ENCODE results near the gene TYMS.

Gene TYMS

DNA sequence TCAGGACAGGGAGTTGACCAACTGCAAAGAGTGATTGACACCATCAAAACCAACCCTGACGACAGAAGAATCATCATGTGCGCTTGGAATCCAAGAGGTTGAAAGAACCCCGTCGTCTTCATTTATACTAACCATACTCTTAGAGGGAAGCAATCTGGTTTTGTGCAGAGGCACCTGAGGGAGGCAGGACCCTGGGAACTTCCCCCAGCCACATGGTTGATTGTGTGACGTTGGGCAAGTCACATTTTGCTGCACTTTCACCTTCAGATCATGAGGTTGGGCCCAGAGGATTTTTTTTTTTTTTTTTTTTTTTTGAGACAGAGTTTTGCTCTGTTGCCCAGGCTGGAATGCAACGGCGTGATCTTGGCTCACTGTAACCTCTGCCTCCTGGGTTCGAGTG, 11.6 kb downstream of the TYMS start:
- Histone ChIP-seq H3K27me3 (ENCODE audit: control insufficient read depth, insufficient read depth, low read length) (no peaks in the 10 kb centered on the region), H3K4me1 (ENCODE audit: control insufficient read depth, insufficient read depth, low read length) (no peaks in the 10 kb centered on the region), H3K36me3 (ENCODE audit: control insufficient read depth, insufficient read depth, low read length) (peaks cover 23% of the 10 kb centered on the region), H3K9ac (ENCODE audit: low read depth, low read length) (no peak overlapping the region), H3K9me3 (ENCODE audit: control insufficient read depth, insufficient read depth, low read length) (no peaks in the 10 kb centered on the region), H3K4me3 (ENCODE audit: low read depth, low read length) (no peak overlapping the region)

GRCh38 chr18:670522-670921, 13.1 kb downstream of the TYMS start:
- H3K4me1 ChIP-seq (ENCODE audit: control insufficient read depth, insufficient read depth, low read length): no peaks in the 10 kb centered on the region
- H3K27me3 ChIP-seq (ENCODE audit: control insufficient read depth, insufficient read depth, low read length): no peaks in the 10 kb centered on the region
- peaks cover 23% of the 10 kb centered on the region for H3K36me3 ChIP-seq (ENCODE audit: control insufficient read depth, insufficient read depth, low read length)
- no peaks in the 10 kb centered on the region for H3K9me3 ChIP-seq (ENCODE audit: control insufficient read depth, insufficient read depth, low read length)
- H3K9ac ChIP-seq (ENCODE audit: low read depth, low read length): no peak overlapping the region
- H3K4me3 ChIP-seq (ENCODE audit: low read depth, low read length): no peak overlapping the region

DNA sequence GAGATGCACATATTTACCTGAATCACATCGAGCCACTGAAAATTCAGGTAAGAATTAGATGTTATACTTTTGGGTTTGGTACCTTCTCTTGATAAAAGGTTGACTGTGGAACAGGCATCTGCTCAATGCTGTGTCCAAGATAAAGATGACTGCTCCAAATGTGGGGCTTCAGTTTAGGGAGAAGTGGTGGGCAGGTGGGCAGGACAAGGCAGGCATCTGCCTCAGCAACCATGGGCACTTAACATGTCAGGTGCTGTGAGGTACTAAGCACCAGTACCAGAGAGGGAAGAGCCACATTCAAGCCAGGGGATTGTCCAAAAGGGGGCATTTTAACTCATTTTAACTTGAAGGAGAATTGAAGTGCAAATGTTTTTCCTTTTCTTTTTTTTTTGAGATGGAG, 14.0 kb downstream of the TYMS start:
- Histone ChIP-seq H3K27me3 (ENCODE audit: control insufficient read depth, insufficient read depth, low read length) (no peaks in the 10 kb centered on the region), H3K4me3 (ENCODE audit: low read depth, low read length) (no peak overlapping the region), H3K4me1 (ENCODE audit: control insufficient read depth, insufficient read depth, low read length) (no peaks in the 10 kb centered on the region), H3K9ac (ENCODE audit: low read depth, low read length) (no peak overlapping the region), H3K36me3 (ENCODE audit: control insufficient read depth, insufficient read depth, low read length) (peaks cover 27% of the 10 kb centered on the region), H3K9me3 (ENCODE audit: control insufficient read depth, insufficient read depth, low read length) (no peaks in the 10 kb centered on the region)

DNA sequence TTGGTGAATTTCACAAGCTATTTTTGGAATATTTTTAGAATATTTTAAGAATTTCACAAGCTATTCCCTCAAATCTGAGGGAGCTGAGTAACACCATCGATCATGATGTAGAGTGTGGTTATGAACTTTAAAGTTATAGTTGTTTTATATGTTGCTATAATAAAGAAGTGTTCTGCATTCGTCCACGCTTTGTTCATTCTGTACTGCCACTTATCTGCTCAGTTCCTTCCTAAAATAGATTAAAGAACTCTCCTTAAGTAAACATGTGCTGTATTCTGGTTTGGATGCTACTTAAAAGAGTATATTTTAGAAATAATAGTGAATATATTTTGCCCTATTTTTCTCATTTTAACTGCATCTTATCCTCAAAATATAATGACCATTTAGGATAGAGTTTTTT, 15.9 kb downstream of the TYMS start:
- Histone ChIP-seq H3K36me3 (ENCODE audit: control insufficient read depth, insufficient read depth, low read length) (peaks cover 27% of the 10 kb centered on the region), H3K4me1 (ENCODE audit: control insufficient read depth, insufficient read depth, low read length) (no peaks in the 10 kb centered on the region), H3K4me3 (ENCODE audit: low read depth, low read length) (no peak overlapping the region), H3K27me3 (ENCODE audit: control insufficient read depth, insufficient read depth, low read length) (no peaks in the 10 kb centered on the region), H3K9me3 (ENCODE audit: control insufficient read depth, insufficient read depth, low read length) (no peaks in the 10 kb centered on the region), H3K9ac (ENCODE audit: low read depth, low read length) (no peak overlapping the region)

- H3K9ac ChIP-seq (ENCODE audit: low read depth, low read length): no peak overlapping the region
- H3K9me3 ChIP-seq (ENCODE audit: control insufficient read depth, insufficient read depth, low read length): no peaks in the 10 kb centered on the region
- H3K36me3 ChIP-seq (ENCODE audit: control insufficient read depth, insufficient read depth, low read length): peaks cover 23% of the 10 kb centered on the region
Measured at GRCh38 chr18:673769-674168, 16.3 kb downstream of the TYMS start.

DNA sequence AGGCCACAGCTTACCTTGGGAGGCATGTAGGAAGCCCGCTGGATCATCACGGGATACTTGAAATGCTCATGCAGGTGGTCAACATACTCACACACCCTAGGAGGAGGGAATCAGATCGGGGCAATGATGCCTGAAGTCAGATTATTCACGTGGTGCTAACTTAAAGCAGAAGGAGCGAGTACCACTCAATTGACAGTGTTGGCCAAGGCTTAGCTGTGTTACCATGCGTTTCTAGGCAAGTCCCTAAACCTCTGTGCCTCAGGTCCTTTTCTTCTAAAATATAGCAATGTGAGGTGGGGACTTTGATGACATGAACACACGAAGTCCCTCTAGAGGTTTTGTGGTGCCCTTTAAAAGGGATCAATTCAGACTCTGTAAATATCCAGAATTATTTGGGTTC, 17.9 kb downstream of the TYMS start:
- no peak overlapping the region for H3K9ac ChIP-seq (ENCODE audit: low read depth, low read length)
- H3K36me3 ChIP-seq (ENCODE audit: control insufficient read depth, insufficient read depth, low read length): peaks cover 15% of the 10 kb centered on the region
- H3K4me3 ChIP-seq (ENCODE audit: low read depth, low read length): no peak overlapping the region
- no peaks in the 10 kb centered on the region for H3K9me3 ChIP-seq (ENCODE audit: control insufficient read depth, insufficient read depth, low read length)
- no peaks in the 10 kb centered on the region for H3K27me3 ChIP-seq (ENCODE audit: control insufficient read depth, insufficient read depth, low read length)
- no peaks in the 10 kb centered on the region for H3K4me1 ChIP-seq (ENCODE audit: control insufficient read depth, insufficient read depth, low read length)

More at GRCh38 chr18:673769-674168, 16.3 kb downstream of the TYMS start:
- Histone ChIP-seq H3K4me1 (ENCODE audit: control insufficient read depth, insufficient read depth, low read length) (no peaks in the 10 kb centered on the region), H3K27me3 (ENCODE audit: control insufficient read depth, insufficient read depth, low read length) (no peaks in the 10 kb centered on the region), H3K4me3 (ENCODE audit: low read depth, low read length) (no peak overlapping the region)

- H3K36me3 ChIP-seq (ENCODE audit: control insufficient read depth, insufficient read depth, low read length): peaks cover 9% of the 10 kb centered on the region
- no peaks in the 10 kb centered on the region for H3K27me3 ChIP-seq (ENCODE audit: control insufficient read depth, insufficient read depth, low read length)
- H3K9me3 ChIP-seq (ENCODE audit: control insufficient read depth, insufficient read depth, low read length): no peaks in the 10 kb centered on the region
- no peak overlapping the region for H3K9ac ChIP-seq (ENCODE audit: low read depth, low read length)
- no peaks in the 10 kb centered on the region for H3K4me1 ChIP-seq (ENCODE audit: control insufficient read depth, insufficient read depth, low read length)
- no peak overlapping the region for H3K4me3 ChIP-seq (ENCODE audit: low read depth, low read length)
Measured at GRCh38 chr18:676069-676468, 18.6 kb downstream of the TYMS start.

DNA sequence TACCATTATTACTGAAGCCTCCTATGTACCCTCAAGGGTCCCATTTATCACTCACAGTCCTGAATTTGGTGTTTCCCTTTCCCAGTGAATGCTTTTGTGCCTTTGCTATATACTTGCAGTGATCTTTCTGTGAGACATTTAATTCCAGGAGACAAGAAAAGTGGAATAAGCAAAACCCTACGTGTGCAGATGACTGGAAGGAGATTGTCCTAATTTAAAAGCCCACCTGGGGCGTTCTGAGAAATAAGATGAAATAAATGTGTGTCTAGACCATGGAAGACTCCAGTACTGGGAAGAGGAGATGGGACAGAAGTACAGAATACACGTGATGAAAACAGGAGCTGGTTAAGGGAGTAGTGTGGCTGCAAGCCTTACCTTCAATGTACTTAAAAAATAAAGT, 19.3 kb downstream of the TYMS start:
- no peaks in the 10 kb centered on the region for H3K4me1 ChIP-seq (ENCODE audit: control insufficient read depth, insufficient read depth, low read length)
- no peaks in the 10 kb centered on the region for H3K9me3 ChIP-seq (ENCODE audit: control insufficient read depth, insufficient read depth, low read length)
- no peaks in the 10 kb centered on the region for H3K27me3 ChIP-seq (ENCODE audit: control insufficient read depth, insufficient read depth, low read length)
- no peak overlapping the region for H3K9ac ChIP-seq (ENCODE audit: low read depth, low read length)
- no peak overlapping the region for H3K4me3 ChIP-seq (ENCODE audit: low read depth, low read length)
- peaks cover 4% of the 10 kb centered on the region for H3K36me3 ChIP-seq (ENCODE audit: control insufficient read depth, insufficient read depth, low read length)

- no peak overlapping the region for H3K9ac ChIP-seq (ENCODE audit: low read depth, low read length)
- peaks cover 4% of the 10 kb centered on the region for H3K36me3 ChIP-seq (ENCODE audit: control insufficient read depth, insufficient read depth, low read length)
- no peak overlapping the region for H3K4me3 ChIP-seq (ENCODE audit: low read depth, low read length)
Measured at GRCh38 chr18:677145-677544, 19.7 kb downstream of the TYMS start.

GRCh38 chr18:677951-678381, 20.5 kb downstream of the TYMS start:
- Histone ChIP-seq H3K4me1 (ENCODE audit: control insufficient read depth, insufficient read depth, low read length) (no peaks in the 10 kb centered on the region), H3K9me3 (ENCODE audit: control insufficient read depth, insufficient read depth, low read length) (no peaks in the 10 kb centered on the region), H3K4me3 (ENCODE audit: low read depth, low read length) (no peak overlapping the region), H3K36me3 (ENCODE audit: control insufficient read depth, insufficient read depth, low read length) (peaks cover 4% of the 10 kb centered on the region), H3K9ac (ENCODE audit: low read depth, low read length) (no peak overlapping the region), H3K27me3 (ENCODE audit: control insufficient read depth, insufficient read depth, low read length) (no peaks in the 10 kb centered on the region)

More at GRCh38 chr18:677145-677544, 19.7 kb downstream of the TYMS start:
- H3K9me3 ChIP-seq (ENCODE audit: control insufficient read depth, insufficient read depth, low read length): no peaks in the 10 kb centered on the region
- no peaks in the 10 kb centered on the region for H3K27me3 ChIP-seq (ENCODE audit: control insufficient read depth, insufficient read depth, low read length)
- H3K4me1 ChIP-seq (ENCODE audit: control insufficient read depth, insufficient read depth, low read length): no peaks in the 10 kb centered on the region

DNA sequence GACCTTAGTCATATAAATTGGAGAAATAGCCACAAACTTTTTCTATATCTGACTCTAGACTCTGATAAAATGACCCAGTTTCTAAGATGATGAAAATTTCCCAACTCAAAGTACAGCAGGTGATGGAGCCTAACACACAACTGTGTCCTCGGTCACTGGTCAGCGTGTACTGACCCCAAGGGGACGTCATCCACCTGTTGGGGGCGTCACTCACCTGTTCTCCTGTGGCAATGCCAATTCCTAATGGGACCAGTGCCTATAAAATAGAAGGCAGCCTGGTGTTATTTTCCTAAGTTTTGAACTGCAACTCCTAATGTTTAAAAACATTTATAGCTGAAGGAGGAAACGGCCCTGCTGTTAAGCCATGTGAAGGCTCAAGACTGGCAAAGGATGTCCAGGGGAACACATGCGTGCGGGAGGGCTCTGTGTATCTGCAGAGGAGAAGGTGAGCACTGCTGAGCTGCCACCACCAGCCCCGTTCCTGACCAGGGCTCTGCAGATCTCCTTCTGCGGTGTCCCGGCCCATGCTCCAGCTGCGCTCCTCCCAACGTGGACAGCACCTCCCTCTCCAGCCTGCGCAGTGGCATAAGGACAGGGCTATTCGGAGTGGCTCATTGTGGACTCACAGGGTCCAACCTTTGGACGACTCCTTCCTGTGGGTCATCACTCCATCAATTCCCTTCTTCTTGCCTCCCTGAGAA, 21.2 kb downstream of the TYMS start:
- H3K9ac ChIP-seq (ENCODE audit: low read depth, low read length): no peak overlapping the region
- H3K4me1 ChIP-seq (ENCODE audit: control insufficient read depth, insufficient read depth, low read length): no peaks in the 10 kb centered on the region
- no peaks in the 10 kb centered on the region for H3K27me3 ChIP-seq (ENCODE audit: control insufficient read depth, insufficient read depth, low read length)
- no peak overlapping the region for H3K4me3 ChIP-seq (ENCODE audit: low read depth, low read length)
- H3K9me3 ChIP-seq (ENCODE audit: control insufficient read depth, insufficient read depth, low read length): no peaks in the 10 kb centered on the region
- peaks cover 4% of the 10 kb centered on the region for H3K36me3 ChIP-seq (ENCODE audit: control insufficient read depth, insufficient read depth, low read length)

DNA sequence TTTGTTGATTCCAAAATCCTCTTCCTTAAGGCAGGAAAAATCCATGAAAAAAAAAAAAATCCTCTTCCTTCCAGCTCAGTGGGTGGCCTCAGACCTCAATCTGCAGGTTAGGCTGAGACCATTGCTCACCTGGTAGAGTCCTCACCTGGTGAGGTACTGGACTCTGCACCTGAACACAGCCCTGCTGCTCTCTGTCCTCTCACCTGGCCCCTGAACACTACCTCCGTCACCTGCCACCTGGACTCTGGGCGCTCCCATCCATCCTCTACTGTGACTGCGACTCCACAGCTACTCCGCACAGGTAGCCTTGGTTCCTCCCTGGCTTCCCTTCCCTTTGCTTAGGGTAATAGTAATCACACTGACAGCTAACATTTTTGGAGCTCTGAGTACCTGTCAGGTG, 22.1 kb downstream of the TYMS start:
- H3K4me3 ChIP-seq (ENCODE audit: low read depth, low read length): no peak overlapping the region
- H3K9ac ChIP-seq (ENCODE audit: low read depth, low read length): peak overlapping the region; percentile 24
- H3K4me1 ChIP-seq (ENCODE audit: control insufficient read depth, insufficient read depth, low read length): no peaks in the 10 kb centered on the region
- H3K36me3 ChIP-seq (ENCODE audit: control insufficient read depth, insufficient read depth, low read length): peaks cover 4% of the 10 kb centered on the region
- H3K9me3 ChIP-seq (ENCODE audit: control insufficient read depth, insufficient read depth, low read length): no peaks in the 10 kb centered on the region
- H3K27me3 ChIP-seq (ENCODE audit: control insufficient read depth, insufficient read depth, low read length): no peaks in the 10 kb centered on the region

All from iPS-15b (cell line).